GM12872 (cell line): Measurements from ENCODE around the gene SEMA5A.

Experiments used
- TF ChIP-seq, protein P1 (sequence below): IDR thresholded peaks from 3 replicates; pipeline ENCODE4 v1.5.1; 2011; ENCODE audit warnings: low read depth, mild to moderate bottlenecking, low read length, moderate library complexity; ENCODE audit not compliant: insufficient read depth

Gene SEMA5A

DNA sequence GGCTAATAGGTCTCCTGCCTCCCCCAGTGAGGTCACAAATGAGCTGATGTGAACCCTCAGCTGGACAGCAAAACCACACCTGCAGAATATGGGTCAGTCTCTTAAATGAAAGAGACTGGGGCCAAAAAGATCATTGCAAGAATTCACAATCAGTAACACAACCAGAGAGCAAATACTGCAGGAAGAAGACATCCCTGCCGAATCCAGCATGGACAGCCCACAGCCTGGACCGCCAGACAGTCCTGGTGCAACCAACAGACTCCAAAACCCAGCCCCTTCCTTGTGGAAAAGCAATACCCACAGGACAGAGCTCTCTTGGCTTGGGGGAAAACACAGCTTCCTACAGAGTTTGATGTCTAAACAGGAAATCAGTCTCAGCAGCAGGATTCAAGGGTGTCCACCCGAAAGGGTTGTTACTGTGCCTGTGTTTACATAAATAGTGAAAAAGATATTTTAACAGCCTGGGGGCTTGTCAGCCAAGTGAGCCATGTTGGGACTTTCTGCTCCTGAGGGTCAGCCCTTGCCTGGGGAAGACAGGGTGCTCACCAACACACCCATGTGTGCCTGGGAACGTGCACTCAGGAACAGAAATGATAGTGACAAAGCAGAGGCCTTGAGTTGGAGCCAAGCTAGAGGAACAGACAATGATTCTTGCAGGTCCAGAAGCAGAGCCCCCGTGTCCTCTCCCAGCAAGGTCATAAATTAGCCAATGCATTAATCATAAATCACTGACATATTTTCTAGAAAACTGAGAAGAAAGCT, 106.2 kb downstream of the SEMA5A start:
- TF ChIP-seq, protein P1, sequence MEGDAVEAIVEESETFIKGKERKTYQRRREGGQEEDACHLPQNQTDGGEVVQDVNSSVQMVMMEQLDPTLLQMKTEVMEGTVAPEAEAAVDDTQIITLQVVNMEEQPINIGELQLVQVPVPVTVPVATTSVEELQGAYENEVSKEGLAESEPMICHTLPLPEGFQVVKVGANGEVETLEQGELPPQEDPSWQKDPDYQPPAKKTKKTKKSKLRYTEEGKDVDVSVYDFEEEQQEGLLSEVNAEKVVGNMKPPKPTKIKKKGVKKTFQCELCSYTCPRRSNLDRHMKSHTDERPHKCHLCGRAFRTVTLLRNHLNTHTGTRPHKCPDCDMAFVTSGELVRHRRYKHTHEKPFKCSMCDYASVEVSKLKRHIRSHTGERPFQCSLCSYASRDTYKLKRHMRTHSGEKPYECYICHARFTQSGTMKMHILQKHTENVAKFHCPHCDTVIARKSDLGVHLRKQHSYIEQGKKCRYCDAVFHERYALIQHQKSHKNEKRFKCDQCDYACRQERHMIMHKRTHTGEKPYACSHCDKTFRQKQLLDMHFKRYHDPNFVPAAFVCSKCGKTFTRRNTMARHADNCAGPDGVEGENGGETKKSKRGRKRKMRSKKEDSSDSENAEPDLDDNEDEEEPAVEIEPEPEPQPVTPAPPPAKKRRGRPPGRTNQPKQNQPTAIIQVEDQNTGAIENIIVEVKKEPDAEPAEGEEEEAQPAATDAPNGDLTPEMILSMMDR = no peak

DNA sequence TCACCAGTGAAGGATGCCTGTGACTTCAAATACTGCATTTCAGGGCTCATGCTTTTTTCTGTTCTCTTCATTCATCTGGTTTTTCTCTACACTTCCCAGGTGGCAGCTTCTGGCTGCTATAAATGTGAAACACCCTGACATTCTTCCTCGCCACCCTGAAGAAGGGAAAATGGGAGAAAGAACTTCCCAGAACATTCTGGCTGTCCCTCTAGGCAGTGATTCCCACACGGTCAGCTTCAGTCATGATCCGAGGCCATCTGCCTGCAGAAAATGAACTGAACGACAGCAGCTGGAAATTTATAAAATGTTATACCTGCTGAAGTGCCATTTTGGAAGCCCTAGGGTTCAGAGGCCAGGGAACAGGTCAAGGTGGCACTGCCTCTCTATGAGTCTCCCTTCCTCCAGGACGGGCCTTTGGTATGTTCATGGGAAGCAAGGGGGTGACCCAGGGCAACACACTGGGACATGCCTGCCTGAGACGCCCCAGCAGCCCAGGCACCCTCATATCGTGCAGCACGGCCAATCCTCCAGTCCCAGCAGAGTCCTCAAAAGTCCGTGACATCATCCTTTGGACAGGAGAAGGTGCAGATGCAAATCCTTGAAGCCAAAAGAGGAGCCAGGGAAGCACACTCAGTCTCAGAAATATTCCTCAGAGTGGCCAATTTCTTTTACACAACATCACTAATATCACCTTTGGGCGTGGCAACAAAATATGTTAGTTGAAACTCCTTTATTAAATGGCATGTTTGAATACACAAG, 107.1 kb downstream of the SEMA5A start:
- TF ChIP-seq, protein P1 = no peak

GRCh38 chr5:9437741-9438240, 108.1 kb downstream of the SEMA5A start:
- TF ChIP-seq, protein P1 = no peak

GRCh38 chr5:9431496-9432258, 114.2 kb downstream of the SEMA5A start:
- TF ChIP-seq, protein P1 = no peak

DNA sequence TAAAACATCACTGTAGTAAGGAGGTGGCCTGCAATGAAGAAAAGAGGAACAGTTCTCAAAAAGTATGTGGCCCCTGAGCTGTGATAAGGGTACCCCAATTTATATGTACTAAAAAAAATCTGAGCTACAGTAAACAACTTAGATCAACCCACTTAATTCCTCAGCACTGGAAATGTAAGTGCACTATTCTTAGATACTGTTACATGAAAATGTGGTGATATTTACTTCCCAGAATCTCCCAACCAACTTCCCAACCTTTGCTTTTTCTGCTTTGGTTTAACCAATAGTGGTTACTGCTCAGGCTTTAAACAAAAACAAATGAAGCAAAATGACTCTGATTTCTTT, 114.8 kb downstream of the SEMA5A start:
- TF ChIP-seq, protein P1 = no peak

GRCh38 chr5:9430306-9430705, 115.6 kb downstream of the SEMA5A start:
- TF ChIP-seq, protein P1 = no peak

- TF ChIP-seq, protein P1 = no peak
Measured at GRCh38 chr5:9429691-9430215, 116.1 kb downstream of the SEMA5A start.
